Measurements from ENCODE around the gene EOLA2. TPM values are rescaled to one million over a fixed set of nuclear protein-coding genes. Genes with fewer than 3 reads are reported as not detected.
"Not testable (repeated sequence)": the region's sequence is repeated elsewhere in the genome, so short reads cannot be mapped to it uniquely, and the experiment has no call there.

The EOLA2 gene
- total and polyA plus RNA-seq, 10 of the 15 experiments (the other 5 are each of a cell fraction or from before 2014, with no cell fraction given) = 23.9 to 55.8 (median 41.4) TPM

- ATAC-seq; POLR2A ChIA-PET; DNase-seq (ENCODE audit: low read depth, low spot score); H3K9ac ChIP-seq (ENCODE audit: control insufficient read depth, insufficient read depth, low read length); FAIRE-seq; H3K4me2 ChIP-seq (ENCODE audit: control insufficient read depth, insufficient read depth); RAD21 ChIA-PET (ENCODE audit: unreplicated experiment); H3K27me3 ChIP-seq (replicated peaks in 1 of 2; ENCODE audit: control insufficient read depth in 2 of 2, insufficient read depth in 2 of 2, low read length in 1 of 2); H4K20me1 ChIP-seq (ENCODE audit: control insufficient read depth, insufficient read depth); H3K36me3 ChIP-seq (ENCODE audit: control insufficient read depth in 2 of 2, insufficient read depth in 2 of 2, low read length in 1 of 2); H3K4me1 ChIP-seq (ENCODE audit: control insufficient read depth, insufficient read depth, low read length); in situ Hi-C loops (cut with MboI); CTCF ChIA-PET; H3K9me3 ChIP-seq (replicated peaks; ENCODE audit: control insufficient read depth, insufficient read depth, low read length); H3K4me3 ChIP-seq; H3K79me2 ChIP-seq (ENCODE audit: control insufficient read depth, insufficient read depth, low read length); BruUV-seq (replicated peaks); H3K27ac ChIP-seq (ENCODE audit: control insufficient read depth, insufficient read depth); SMC1A ChIA-PET (ENCODE audit: uncharacterized antibody, unreplicated experiment); H2AFZ ChIP-seq (ENCODE audit: control insufficient read depth, low read depth, low read length): not testable (repeated sequence)
- intact Hi-C loops (cut with micrococcal nuclease; ENCODE audit: unreplicated experiment) = loop anchor here (10.0 kb wide), 1 partner anchor 427 kb away; the partner anchor contains the start of gene IDS
- WGBS (ENCODE audit: insufficient coverage, insufficient replicate concordance, low lambda C conversion rate, missing lambda C conversion rate) = 57% methylated on average over 1 of the region's 4 CpGs
Measured at GRCh38 chrX:149931355-149931754, 6.9 kb downstream of the EOLA2 start.

GRCh38 chrX:149929400-149929799 lies 8.9 kb downstream of the EOLA2 start, which contains the start of gene HSFX4:
Gene HSFX4 (plus strand): TSS chrX:149929573. CDS start chrX:149929645, 72 bp downstream.
- FAIRE-seq; DNase-seq (ENCODE audit: low read depth, low spot score); CTCF ChIA-PET; H3K79me2 ChIP-seq (ENCODE audit: control insufficient read depth, insufficient read depth, low read length); RAD21 ChIA-PET (ENCODE audit: unreplicated experiment); H3K27me3 ChIP-seq (replicated peaks in 1 of 2; ENCODE audit: control insufficient read depth in 2 of 2, insufficient read depth in 2 of 2, low read length in 1 of 2); H3K9me3 ChIP-seq (replicated peaks; ENCODE audit: control insufficient read depth, insufficient read depth, low read length); H4K20me1 ChIP-seq (ENCODE audit: control insufficient read depth, insufficient read depth); ATAC-seq; H2AFZ ChIP-seq (ENCODE audit: control insufficient read depth, low read depth, low read length); H3K4me3 ChIP-seq; H3K9ac ChIP-seq (ENCODE audit: control insufficient read depth, insufficient read depth, low read length); intact Hi-C loops (cut with micrococcal nuclease; ENCODE audit: unreplicated experiment); POLR2A ChIA-PET; in situ Hi-C loops (cut with MboI); SMC1A ChIA-PET (ENCODE audit: uncharacterized antibody, unreplicated experiment); H3K4me1 ChIP-seq (ENCODE audit: control insufficient read depth, insufficient read depth, low read length); H3K36me3 ChIP-seq (ENCODE audit: control insufficient read depth in 2 of 2, insufficient read depth in 2 of 2, low read length in 1 of 2); H3K4me2 ChIP-seq (ENCODE audit: control insufficient read depth, insufficient read depth); BruUV-seq (replicated peaks); H3K27ac ChIP-seq (ENCODE audit: control insufficient read depth, insufficient read depth): not testable (repeated sequence)
- WGBS (ENCODE audit: insufficient coverage, insufficient replicate concordance, low lambda C conversion rate, missing lambda C conversion rate) = 58% methylated on average over 2 of the region's 7 CpGs

- H3K4me2 ChIP-seq (ENCODE audit: control insufficient read depth, insufficient read depth); H3K4me1 ChIP-seq (ENCODE audit: control insufficient read depth, insufficient read depth, low read length); H3K79me2 ChIP-seq (ENCODE audit: control insufficient read depth, insufficient read depth, low read length); FAIRE-seq; in situ Hi-C loops (cut with MboI); DNase-seq (ENCODE audit: low read depth, low spot score); SMC1A ChIA-PET (ENCODE audit: uncharacterized antibody, unreplicated experiment); POLR2A ChIA-PET; CTCF ChIA-PET; H3K36me3 ChIP-seq (ENCODE audit: control insufficient read depth in 2 of 2, insufficient read depth in 2 of 2, low read length in 1 of 2); H4K20me1 ChIP-seq (ENCODE audit: control insufficient read depth, insufficient read depth); intact Hi-C loops (cut with micrococcal nuclease; ENCODE audit: unreplicated experiment); H3K9me3 ChIP-seq (replicated peaks; ENCODE audit: control insufficient read depth, insufficient read depth, low read length); H3K9ac ChIP-seq (ENCODE audit: control insufficient read depth, insufficient read depth, low read length); H3K4me3 ChIP-seq; H3K27ac ChIP-seq (ENCODE audit: control insufficient read depth, insufficient read depth); H3K27me3 ChIP-seq (replicated peaks in 1 of 2; ENCODE audit: control insufficient read depth in 2 of 2, insufficient read depth in 2 of 2, low read length in 1 of 2); RAD21 ChIA-PET (ENCODE audit: unreplicated experiment); ATAC-seq; H2AFZ ChIP-seq (ENCODE audit: control insufficient read depth, low read depth, low read length); BruUV-seq (replicated peaks): not testable (repeated sequence)
- WGBS (ENCODE audit: insufficient coverage, insufficient replicate concordance, low lambda C conversion rate, missing lambda C conversion rate) = no CpG with 5 or more reads among the region's 1 CpG
Measured at GRCh38 chrX:149928635-149929034, 9.7 kb downstream of the EOLA2 start.

- peak; percentile 75 for ATAC-seq
- BruUV-seq (replicated peaks); H3K79me2 ChIP-seq (ENCODE audit: control insufficient read depth, insufficient read depth, low read length); CTCF ChIA-PET; H3K4me1 ChIP-seq (ENCODE audit: control insufficient read depth, insufficient read depth, low read length); H3K9ac ChIP-seq (ENCODE audit: control insufficient read depth, insufficient read depth, low read length); SMC1A ChIA-PET (ENCODE audit: uncharacterized antibody, unreplicated experiment); H3K27me3 ChIP-seq (replicated peaks in 1 of 2; ENCODE audit: control insufficient read depth in 2 of 2, insufficient read depth in 2 of 2, low read length in 1 of 2); H2AFZ ChIP-seq (ENCODE audit: control insufficient read depth, low read depth, low read length); intact Hi-C loops (cut with micrococcal nuclease; ENCODE audit: unreplicated experiment); H4K20me1 ChIP-seq (ENCODE audit: control insufficient read depth, insufficient read depth); DNase-seq (ENCODE audit: low read depth, low spot score); in situ Hi-C loops (cut with MboI); RAD21 ChIA-PET (ENCODE audit: unreplicated experiment); FAIRE-seq; H3K36me3 ChIP-seq (ENCODE audit: control insufficient read depth in 2 of 2, insufficient read depth in 2 of 2, low read length in 1 of 2); H3K27ac ChIP-seq (ENCODE audit: control insufficient read depth, insufficient read depth); POLR2A ChIA-PET; H3K4me2 ChIP-seq (ENCODE audit: control insufficient read depth, insufficient read depth); H3K4me3 ChIP-seq; H3K9me3 ChIP-seq (replicated peaks; ENCODE audit: control insufficient read depth, insufficient read depth, low read length): not testable (repeated sequence)
- whole genome bisulfite sequencing (ENCODE audit: insufficient coverage, insufficient replicate concordance, low lambda C conversion rate, missing lambda C conversion rate) = no CpG with 5 or more reads among the region's 1 CpG
Measured at GRCh38 chrX:149927964-149928258, 10.4 kb downstream of the EOLA2 start.

All from GM12878 (cell line).